ENCODE results near the gene FOXL3.

GRCh38 chr7:249989-250388 is 40.0 kb upstream of the FOXL3 start:
- TF ChIP-seq RAD21 (IDR thresholded peaks at IDR 0.05; ENCODE audit: low read length): no peak
- TF ChIP-seq MAX (IDR thresholded peaks at IDR 0.05; ENCODE audit: low read depth): no peak
- TF ChIP-seq FOXJ3 (CRISPR knock-in tag; IDR thresholded peaks at IDR 0.05): no peak
- no peak for TF ChIP-seq MEF2A (IDR thresholded peaks at IDR 0.05; ENCODE audit: borderline replicate concordance, low read depth)
- TF ChIP-seq SMC3 (IDR thresholded peaks at IDR 0.05; ENCODE audit: low read depth, low read length): no peak
